Neural progenitor cell (in vitro differentiated cells): ENCODE results near the gene INVS. TPM values are rescaled to one million over a fixed set of nuclear protein-coding genes. Genes with fewer than 3 reads are reported as not detected.
"Not testable (repeated sequence)": the region's sequence is repeated elsewhere in the genome, so short reads cannot be mapped to it uniquely, and the experiment has no call there.

Experiments
- DNase-seq: peaks from one replicate; pipeline ENCODE4 v3.0.0-alpha.2; 2016; ENCODE audit warnings: low spot score
- H2AFZ ChIP-seq: fragments of 200-600 bp; sonication (generic); replicated peaks from 2 replicates; pipeline ENCODE4 v1.6.1; 2016; ENCODE audit warnings: antibody characterized with exemption
- H3F3A ChIP-seq: fragments of 200-600 bp; sonication (generic); 2 replicates; pipeline ENCODE4 v1.6.1; 2016; ENCODE audit warnings: antibody characterized with exemption, low read depth
- H3K27ac ChIP-seq: fragments of 200-600 bp; sonication (generic); 2 replicates; pipeline ENCODE4 v1.5.1; 2016; ENCODE audit warnings: mild to moderate bottlenecking
- H3K27me3 ChIP-seq: fragments of 200-600 bp; sonication (generic); 2 replicates; pipeline ENCODE4 v1.6.1; 2016; ENCODE audit warnings: mild to moderate bottlenecking, moderate library complexity
- H3K36me3 ChIP-seq: fragments of 200-600 bp; sonication (generic); 2 replicates; pipeline ENCODE4 v1.5.1; 2016
- H3K4me1 ChIP-seq: fragments of 200-600 bp; sonication (generic); 2 replicates; pipeline ENCODE4 v1.6.1; 2016; ENCODE audit warnings: mixed run types
- H3K4me2 ChIP-seq: fragments of 200-600 bp; sonication (generic); 2 replicates; pipeline ENCODE4 v1.6.1; 2016
- H3K4me3 ChIP-seq: fragments of 200-600 bp; sonication (generic); 2 replicates; pipeline ENCODE4 v1.5.1; 2016
- H3K79me2 ChIP-seq: fragments of 200-600 bp; sonication (generic); 2 replicates; pipeline ENCODE4 v1.6.1; 2016; ENCODE audit warnings: low read depth
- H3K9ac ChIP-seq: fragments of 200-600 bp; sonication (generic); 2 replicates; pipeline ENCODE4 v1.6.1; 2016
- H3K9me3 ChIP-seq: fragments of 200-600 bp; sonication (generic); 2 replicates; pipeline ENCODE4 v1.5.1; 2016; ENCODE audit warnings: low read depth
- H4K20me1 ChIP-seq: fragments of 200-600 bp; sonication (generic); 2 replicates; pipeline ENCODE4 v1.6.1; 2016; ENCODE audit warnings: low read depth
- H3K27ac Mint-ChIP-seq: 3 replicates; pipeline ENCODE4 v1.8.0; 2021; ENCODE audit warnings: mixed read lengths
- H3K27me3 Mint-ChIP-seq: 2 replicates; pipeline ENCODE4 v1.8.0; 2022; ENCODE audit warnings: low read depth, mild to moderate bottlenecking, inconsistent platforms, moderate library complexity, mixed read lengths; ENCODE audit not compliant: insufficient read depth
- H3K36me3 Mint-ChIP-seq: 3 replicates; pipeline ENCODE4 v1.8.0; 2021; ENCODE audit warnings: mixed read lengths
- H3K4me1 Mint-ChIP-seq: 3 replicates; pipeline ENCODE4 v1.8.0; 2021; ENCODE audit warnings: mixed read lengths
- H3K4me3 Mint-ChIP-seq: 3 replicates; pipeline ENCODE4 v1.8.0; 2021; ENCODE audit warnings: mild to moderate bottlenecking, moderate library complexity, mixed read lengths
- H3K9me3 Mint-ChIP-seq: 3 replicates; pipeline ENCODE4 v1.8.0; 2020; ENCODE audit warnings: mixed read lengths
- EZH2 ChIP-seq: fragments of 200-600 bp; sonication (generic); IDR thresholded peaks from 2 replicates; pipeline ENCODE4 v1.6.1; 2017; ENCODE audit warnings: antibody characterized with exemption, mild to moderate bottlenecking, moderate library complexity
- EZH2phosphoT487 ChIP-seq: fragments of 200-600 bp; sonication (generic); IDR thresholded peaks from 2 replicates; pipeline ENCODE4 v1.6.1; 2017; ENCODE audit warnings: antibody characterized with exemption
- total RNA-seq: library from RNA; depleted of rRNA; stranded (reverse); fragments of >200 nt; gene quantifications from 2 replicates; pipeline ENCODE4 v1.2.3, GENCODE V29; 2015; ENCODE audit warnings: low replicate concordance
- TF ChIP-seq, protein P1 (sequence below): fragments of 200-600 bp; sonication (generic); IDR thresholded peaks from 2 replicates; pipeline ENCODE4 v1.5.1; 2017; ENCODE audit warnings: antibody characterized with exemption, mild to moderate bottlenecking

The INVS gene
- total RNA-seq, 1 donor from 2014 or later = 29.2 TPM

DNA sequence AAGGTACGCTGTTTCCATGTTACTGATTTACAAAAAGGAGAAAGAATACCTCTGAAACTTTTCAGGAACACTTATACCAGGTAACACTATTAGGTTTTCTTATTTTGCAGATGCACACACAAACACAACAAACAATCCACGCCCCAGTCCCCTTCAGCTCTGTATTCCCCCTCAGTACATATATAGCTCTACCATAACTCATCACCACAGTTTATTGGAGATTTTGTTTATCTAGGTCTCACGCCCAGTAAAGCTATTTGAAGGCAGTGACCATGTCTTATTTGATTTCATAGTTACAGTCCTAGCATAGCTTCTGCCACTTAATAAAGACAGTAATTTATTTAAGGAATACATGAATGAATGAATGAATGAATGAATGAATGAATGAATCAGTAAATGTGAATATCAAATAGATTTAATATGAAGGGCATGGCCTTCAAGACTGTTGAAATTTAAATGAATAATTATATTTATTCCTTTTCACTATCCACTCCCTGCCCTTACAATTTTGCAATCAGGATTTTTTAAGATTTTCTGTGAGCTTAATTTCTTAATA lies 32.9 kb downstream of the INVS start:
- Histone ChIP-seq H3K4me2 (no peak overlapping the region), H3F3A (no peaks in the 10 kb centered on the region), H3K9me3 (no peaks in the 10 kb centered on the region), H3K36me3 (no peaks in the 10 kb centered on the region), H3K9ac (no peak overlapping the region), H4K20me1 (no peaks in the 10 kb centered on the region), H3K27me3 (no peaks in the 10 kb centered on the region), H3K4me1 (no peaks in the 10 kb centered on the region), H2AFZ (no peak overlapping the region), H3K4me3 (no peak overlapping the region), H3K27ac (no peak overlapping the region), H3K79me2 (no peaks in the 10 kb centered on the region)
- Mint-ChIP-seq H3K4me3 (no peak overlapping the region), H3K27ac (no peak overlapping the region), H3K4me1 (no peaks in the 10 kb centered on the region), H3K27me3 (no peaks in the 10 kb centered on the region), H3K36me3 (peaks cover 23% of the 10 kb centered on the region), H3K9me3 (no peaks in the 10 kb centered on the region)
- no peak for DNase-seq
- TF ChIP-seq, protein P1, sequence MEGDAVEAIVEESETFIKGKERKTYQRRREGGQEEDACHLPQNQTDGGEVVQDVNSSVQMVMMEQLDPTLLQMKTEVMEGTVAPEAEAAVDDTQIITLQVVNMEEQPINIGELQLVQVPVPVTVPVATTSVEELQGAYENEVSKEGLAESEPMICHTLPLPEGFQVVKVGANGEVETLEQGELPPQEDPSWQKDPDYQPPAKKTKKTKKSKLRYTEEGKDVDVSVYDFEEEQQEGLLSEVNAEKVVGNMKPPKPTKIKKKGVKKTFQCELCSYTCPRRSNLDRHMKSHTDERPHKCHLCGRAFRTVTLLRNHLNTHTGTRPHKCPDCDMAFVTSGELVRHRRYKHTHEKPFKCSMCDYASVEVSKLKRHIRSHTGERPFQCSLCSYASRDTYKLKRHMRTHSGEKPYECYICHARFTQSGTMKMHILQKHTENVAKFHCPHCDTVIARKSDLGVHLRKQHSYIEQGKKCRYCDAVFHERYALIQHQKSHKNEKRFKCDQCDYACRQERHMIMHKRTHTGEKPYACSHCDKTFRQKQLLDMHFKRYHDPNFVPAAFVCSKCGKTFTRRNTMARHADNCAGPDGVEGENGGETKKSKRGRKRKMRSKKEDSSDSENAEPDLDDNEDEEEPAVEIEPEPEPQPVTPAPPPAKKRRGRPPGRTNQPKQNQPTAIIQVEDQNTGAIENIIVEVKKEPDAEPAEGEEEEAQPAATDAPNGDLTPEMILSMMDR = no peak
- no peak for TF ChIP-seq EZH2
- TF ChIP-seq EZH2phosphoT487 = no peak

DNA sequence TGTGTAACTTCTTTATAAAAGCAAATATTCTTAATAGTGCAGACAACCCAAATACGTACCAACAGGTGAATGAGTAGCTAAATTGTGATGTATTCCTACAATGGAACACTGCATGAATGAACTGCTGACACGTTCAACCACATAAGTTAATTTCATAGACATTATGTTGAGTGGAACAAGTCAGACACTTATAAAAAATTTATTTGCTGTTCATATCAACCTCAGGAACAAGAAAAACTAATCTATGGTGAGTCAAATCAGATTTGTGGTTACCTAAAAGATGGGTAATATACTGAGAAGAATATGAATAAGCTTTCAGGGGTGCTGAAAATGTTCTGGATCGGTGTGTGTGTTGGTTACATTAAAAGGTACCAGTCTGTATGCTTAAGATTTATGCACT lies 35.7 kb downstream of the INVS start:
- peaks cover 4% of the 10 kb centered on the region for H4K20me1 ChIP-seq
- Mint-ChIP-seq H3K4me1 (no peaks in the 10 kb centered on the region), H3K36me3 (peaks cover 20% of the 10 kb centered on the region), H3K9me3 (no peaks in the 10 kb centered on the region), H3K27ac (no peak overlapping the region), H3K27me3 (no peaks in the 10 kb centered on the region), H3K4me3 (no peak overlapping the region)
- H3K27ac ChIP-seq = no peak overlapping the region
- TF ChIP-seq EZH2 (no peak), EZH2phosphoT487 (no peak)
- TF ChIP-seq, protein P1 = no peak
- H2AFZ ChIP-seq = no peak overlapping the region
- H3K9ac ChIP-seq = no peak overlapping the region
- no peaks in the 10 kb centered on the region for H3K36me3 ChIP-seq
- H3K79me2 ChIP-seq = no peaks in the 10 kb centered on the region
- no peaks in the 10 kb centered on the region for H3K9me3 ChIP-seq
- no peak overlapping the region for H3K4me3 ChIP-seq
- no peak for DNase-seq
- no peaks in the 10 kb centered on the region for H3F3A ChIP-seq
- H3K4me1 ChIP-seq = peaks cover 2% of the 10 kb centered on the region
- H3K27me3 ChIP-seq = no peaks in the 10 kb centered on the region
- H3K4me2 ChIP-seq = no peak overlapping the region

DNA sequence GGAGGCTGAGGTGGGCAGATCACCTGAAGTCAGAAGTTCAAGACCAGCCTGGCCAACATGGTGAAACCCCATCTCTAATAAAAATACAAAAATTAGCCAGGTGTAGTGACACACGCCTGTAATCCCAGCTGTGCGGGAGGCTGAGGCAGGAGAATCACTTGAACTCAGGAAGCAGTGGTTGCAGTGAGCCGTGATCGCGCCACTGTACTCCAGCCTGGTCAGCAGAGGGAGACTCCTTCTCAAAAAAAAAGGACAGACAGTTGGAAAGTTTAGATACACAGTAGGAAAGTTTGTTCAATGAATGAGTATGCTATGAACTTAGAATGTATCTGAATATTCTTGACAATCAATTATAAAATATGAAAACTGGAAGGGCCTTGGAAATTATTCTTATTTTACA lies 37.8 kb downstream of the INVS start:
- H3K9me3 Mint-ChIP-seq, H3K27ac ChIP-seq, H3F3A ChIP-seq, H4K20me1 ChIP-seq, H3K9ac ChIP-seq, H3K4me1 Mint-ChIP-seq, H3K4me2 ChIP-seq, H3K27ac Mint-ChIP-seq, H3K36me3 ChIP-seq, H3K79me2 ChIP-seq, H2AFZ ChIP-seq, H3K27me3 ChIP-seq, H3K27me3 Mint-ChIP-seq, H3K4me3 ChIP-seq, H3K9me3 ChIP-seq, H3K4me3 Mint-ChIP-seq: not testable (repeated sequence)
- TF ChIP-seq, protein P1 = peak; percentile 47
- peaks cover 16% of the 10 kb centered on the region for H3K36me3 Mint-ChIP-seq
- peak; percentile 13 for DNase-seq
- H3K4me1 ChIP-seq = peaks cover 14% of the 10 kb centered on the region

DNA sequence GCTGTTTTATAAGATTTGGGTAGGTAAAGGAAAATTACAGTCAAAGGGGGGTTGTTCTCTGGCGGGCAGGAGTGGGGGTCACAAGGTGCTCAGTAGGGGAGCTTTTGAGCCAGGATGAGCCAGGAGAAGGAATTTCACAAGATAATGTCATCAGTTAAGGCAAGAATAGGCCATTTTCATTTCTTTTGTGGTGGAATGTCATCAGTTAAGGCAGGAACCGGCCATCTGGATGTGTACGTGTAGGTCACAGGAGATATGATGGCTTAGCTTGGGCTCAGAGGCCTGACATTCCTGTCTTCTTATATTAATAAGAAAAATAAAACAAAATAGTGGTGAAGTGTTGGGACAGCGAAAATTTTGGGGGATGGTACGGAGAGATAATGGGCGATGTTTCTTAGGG lies 41.3 kb downstream of the INVS start:
- H3K27me3 Mint-ChIP-seq, H2AFZ ChIP-seq, H3K4me3 Mint-ChIP-seq, H3K27me3 ChIP-seq, H3K9ac ChIP-seq, H3K36me3 ChIP-seq, H3K27ac Mint-ChIP-seq, H3F3A ChIP-seq, H3K79me2 ChIP-seq, H3K4me3 ChIP-seq, H3K9me3 ChIP-seq, H3K36me3 Mint-ChIP-seq, DNase-seq, H3K27ac ChIP-seq, H3K9me3 Mint-ChIP-seq: not testable (repeated sequence)
- H4K20me1 ChIP-seq = peaks cover 12% of the 10 kb centered on the region
- peak overlapping the region; percentile 52 for H3K4me2 ChIP-seq
- H3K4me1 Mint-ChIP-seq = peaks cover 16% of the 10 kb centered on the region
- H3K4me1 ChIP-seq = peaks cover 33% of the 10 kb centered on the region

DNA sequence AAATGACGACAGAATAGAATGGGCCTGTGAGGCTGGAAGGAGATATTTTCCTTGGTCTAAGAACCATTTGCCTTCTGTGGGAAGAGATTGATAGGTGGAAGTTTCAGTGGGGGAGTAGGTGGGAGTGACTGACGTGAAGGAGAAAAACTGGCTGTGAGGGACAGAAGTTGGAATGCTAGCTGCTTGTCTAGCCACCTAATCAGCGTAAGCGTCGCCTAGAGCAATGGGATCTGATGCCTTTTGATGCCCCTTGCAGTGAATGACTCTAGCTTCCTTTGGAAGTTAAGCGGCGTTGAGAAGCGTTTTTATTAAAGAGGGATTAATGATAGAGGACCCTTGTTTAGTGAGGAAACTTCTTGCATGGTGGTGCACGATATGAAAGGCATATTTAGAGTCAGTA lies 42.8 kb downstream of the INVS start:
- not testable (repeated sequence) for H3K4me3 Mint-ChIP-seq, H3K36me3 ChIP-seq, H3K9ac ChIP-seq, H3K27ac Mint-ChIP-seq, H3K27ac ChIP-seq, H3K27me3 Mint-ChIP-seq, H3F3A ChIP-seq, H3K36me3 Mint-ChIP-seq, DNase-seq, H2AFZ ChIP-seq, H3K9me3 Mint-ChIP-seq, H3K27me3 ChIP-seq, H3K4me2 ChIP-seq, H3K79me2 ChIP-seq, H3K4me3 ChIP-seq, H3K9me3 ChIP-seq
- peaks cover 23% of the 10 kb centered on the region for H3K4me1 Mint-ChIP-seq
- Histone ChIP-seq H3K4me1 (peaks cover 46% of the 10 kb centered on the region), H4K20me1 (peaks cover 12% of the 10 kb centered on the region)

DNA sequence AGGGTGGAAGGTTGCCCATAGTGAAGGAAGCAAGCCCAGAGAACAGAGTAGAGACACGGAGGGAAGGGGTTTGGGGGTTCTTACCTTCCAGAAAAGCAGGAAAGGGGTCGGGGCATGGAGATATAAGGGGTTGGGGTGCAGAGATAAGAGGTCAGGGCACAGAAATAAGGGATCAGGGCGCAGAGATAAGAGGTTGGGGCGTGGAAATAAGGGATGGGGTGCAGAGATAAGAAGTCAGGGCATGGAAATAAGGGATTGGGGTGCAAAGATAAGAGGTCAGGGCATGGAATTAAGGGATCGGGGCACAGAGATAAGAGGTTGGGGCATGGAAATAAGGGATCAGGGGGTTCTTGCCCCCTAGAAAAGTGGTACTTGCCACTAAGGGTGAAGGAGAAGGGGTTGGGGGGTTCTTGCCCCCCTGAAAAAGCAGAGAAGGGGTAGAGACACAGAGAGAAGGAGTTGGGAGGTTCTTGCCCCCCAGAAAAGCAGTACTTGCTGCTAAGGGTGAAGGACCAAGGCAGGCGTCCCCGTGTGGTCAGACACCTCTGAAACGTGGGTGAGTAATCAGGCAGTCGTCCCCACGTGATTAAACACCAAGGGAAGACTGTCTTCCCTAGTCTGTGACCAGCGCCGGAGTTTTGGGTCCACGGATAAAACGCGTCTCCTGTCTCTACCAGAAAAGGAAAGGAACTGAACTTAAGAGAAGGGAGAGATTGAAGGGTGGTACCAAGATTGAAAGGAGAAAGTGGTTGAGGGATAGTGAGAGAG lies 46.3 kb downstream of the INVS start:
- H3K36me3 ChIP-seq, H3K27me3 Mint-ChIP-seq, H3K79me2 ChIP-seq, H3K4me3 Mint-ChIP-seq, H3F3A ChIP-seq, H4K20me1 ChIP-seq, DNase-seq, H3K27me3 ChIP-seq, H3K36me3 Mint-ChIP-seq, H3K9me3 Mint-ChIP-seq, H2AFZ ChIP-seq, H3K9me3 ChIP-seq, H3K9ac ChIP-seq, H3K4me3 ChIP-seq, H3K27ac ChIP-seq: not testable (repeated sequence)
- H3K27ac Mint-ChIP-seq = peak overlapping the region; percentile 67
- peak overlapping the region; percentile 62 for H3K4me2 ChIP-seq
- peaks cover 39% of the 10 kb centered on the region for H3K4me1 ChIP-seq
- peaks cover 28% of the 10 kb centered on the region for H3K4me1 Mint-ChIP-seq
